HL-60/S4 (cell line): ENCODE data around the gene SH3GLB1.
"Not testable (repeated sequence)": the region's sequence is repeated elsewhere in the genome, so short reads cannot be mapped to it uniquely, and the experiment has no call there.

ENCODE experiments used
- in situ Hi-C: fragments of 300-500 bp; cut with MboI; formaldehyde crosslinking; loops from 2 replicates; pipeline ENCODE4 v1.14.3; 2022; ENCODE audit warnings: low sequenced_read_pairs

The SH3GLB1 gene

GRCh38 chr1:86704458-86704971, at the start of gene SH3GLB1:
TSS of gene SH3GLB1 (plus strand) at chr1:86704576. CDS start at chr1:86704900, 324 bp downstream.
- in situ Hi-C loops: no loop called here

DNA sequence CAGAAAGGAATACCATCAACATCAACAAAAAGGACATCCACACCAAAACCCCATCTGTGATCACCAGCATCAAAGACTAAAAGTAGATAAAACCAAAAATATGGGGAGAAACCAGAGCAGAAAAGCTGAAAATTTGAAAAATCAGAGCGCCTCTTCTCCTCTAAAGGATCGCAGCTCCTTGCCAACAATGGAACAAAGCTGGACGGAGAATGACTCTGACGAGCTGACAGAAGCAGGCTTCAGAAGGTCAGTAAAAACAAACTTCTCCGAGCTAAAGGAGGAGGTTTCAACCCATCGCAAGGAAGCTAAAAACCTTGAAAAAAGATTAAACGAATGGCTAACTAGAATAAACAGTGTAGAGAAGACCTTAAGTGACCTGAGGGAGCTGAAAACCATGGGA, 46.0 kb upstream of the SH3GLB1 start:
- in situ Hi-C loops: not testable (repeated sequence)

GRCh38 chr1:86666368-86666767, 38.0 kb upstream of the SH3GLB1 start:
- in situ Hi-C loops: no loop called here

GRCh38 chr1:86687595-86687994, 16.8 kb upstream of the SH3GLB1 start:
- in situ Hi-C loops: no loop called here

DNA sequence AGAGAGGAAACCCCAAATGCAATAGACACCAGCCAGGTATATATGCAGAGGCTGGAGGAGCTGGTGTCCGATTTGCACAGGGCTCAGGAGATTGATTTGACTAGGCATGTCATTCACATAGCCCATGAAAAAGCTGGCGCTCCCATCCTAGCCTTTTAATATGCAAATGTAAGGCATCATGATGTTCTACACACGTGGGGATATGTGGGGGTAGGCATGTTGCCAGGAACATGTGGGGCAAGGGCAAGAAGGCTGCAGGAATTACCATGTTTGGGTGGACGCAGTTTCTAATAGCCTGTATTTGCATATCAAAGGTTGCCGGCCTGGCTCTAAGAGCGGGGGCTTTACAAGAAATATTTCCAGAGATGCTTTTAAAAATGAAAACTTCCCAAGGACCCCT, 11.7 kb upstream of the SH3GLB1 start:
- in situ Hi-C loops: no loop called here

DNA sequence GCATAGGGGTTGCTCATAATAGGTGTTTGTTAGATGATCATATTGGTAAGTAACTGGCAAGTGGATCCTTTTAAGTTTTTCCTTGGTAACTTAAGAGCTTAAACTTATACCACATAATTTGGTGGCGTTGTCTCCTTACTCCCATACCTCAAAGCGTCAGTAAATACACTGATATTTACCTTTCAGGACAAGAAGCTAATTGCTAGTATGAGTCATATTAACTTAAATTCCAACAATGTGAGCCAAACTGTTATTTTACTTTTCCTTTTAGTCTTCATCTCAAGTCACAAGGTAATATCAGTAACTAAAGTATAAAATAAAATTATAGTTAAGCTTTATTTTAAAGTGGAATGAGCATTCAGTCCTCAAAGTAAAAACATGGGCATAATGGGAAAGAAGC, 9.0 kb upstream of the SH3GLB1 start:
- in situ Hi-C loops: no loop called here

GRCh38 chr1:86696522-86696921, 7.9 kb upstream of the SH3GLB1 start:
- in situ Hi-C loops: no loop called here

GRCh38 chr1:86699186-86699585, 5.2 kb upstream of the SH3GLB1 start:
- in situ Hi-C loops: no loop called here

GRCh38 chr1:86701731-86702130, 2.6 kb upstream of the SH3GLB1 start:
- in situ Hi-C loops: no loop called here

DNA sequence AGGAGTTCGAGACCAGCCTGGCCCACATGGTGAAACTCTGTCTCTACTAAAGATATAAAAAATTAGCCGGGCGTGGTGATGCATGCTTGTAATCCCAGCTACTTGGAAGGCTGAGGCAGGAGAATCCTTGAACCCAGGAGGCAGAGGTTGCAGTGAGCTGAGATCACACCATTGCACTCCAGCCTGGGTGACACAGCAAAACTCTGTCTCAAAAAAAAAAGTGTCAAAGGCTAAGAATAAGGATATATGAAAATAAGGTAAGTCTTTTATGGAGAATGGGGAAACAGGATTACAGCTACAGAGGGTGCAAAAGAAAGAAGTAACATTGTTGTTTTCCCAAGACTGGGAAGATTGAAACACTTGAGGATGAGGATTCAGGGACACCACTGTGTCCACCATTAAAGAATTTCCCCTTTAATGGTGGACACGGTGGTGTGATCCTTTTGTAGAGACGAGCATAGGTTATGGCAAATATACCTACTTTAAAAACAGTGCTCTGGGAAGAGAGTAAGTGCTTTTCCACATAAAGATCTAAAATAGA, 1.4 kb upstream of the SH3GLB1 start:
- in situ Hi-C loops: not testable (repeated sequence)

- in situ Hi-C loops: no loop called here
Observed at GRCh38 chr1:86703696-86704457, 499 bp upstream of the SH3GLB1 start.

DNA sequence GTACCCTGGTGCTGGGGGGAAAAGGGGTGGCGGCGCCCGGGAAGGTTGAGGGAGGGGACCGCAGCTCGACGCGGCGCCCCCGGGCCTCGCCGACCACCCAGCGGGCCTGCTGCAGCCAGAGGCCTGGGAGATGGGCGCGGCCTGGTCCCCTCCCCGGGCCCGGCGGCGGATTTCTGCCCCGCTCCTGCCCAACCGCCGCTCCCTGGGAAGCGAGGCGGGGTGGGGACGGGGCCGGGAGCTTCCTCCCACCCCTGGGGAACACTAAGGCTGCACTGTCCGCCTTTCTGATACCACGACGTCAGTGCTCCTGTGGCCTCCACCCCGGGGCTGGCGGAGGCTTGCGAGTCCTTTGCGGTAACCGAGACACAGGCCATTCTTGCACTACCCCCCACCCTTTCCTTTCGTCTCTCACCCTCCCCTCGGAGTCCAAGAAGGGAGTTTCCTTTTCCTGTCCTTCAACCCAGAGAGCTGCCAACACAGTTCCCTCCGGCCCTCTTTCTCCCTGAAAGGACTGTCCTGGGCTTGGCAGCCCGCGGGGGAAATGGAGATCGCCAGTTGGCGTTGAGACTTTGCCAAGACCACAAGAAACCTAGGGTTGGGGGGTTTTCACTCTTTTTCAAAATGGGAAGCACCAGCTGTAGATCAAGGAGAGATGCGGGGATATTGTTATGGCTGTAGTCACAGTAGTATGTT, 742 bp downstream of the SH3GLB1 start:
- in situ Hi-C loops: no loop called here

DNA sequence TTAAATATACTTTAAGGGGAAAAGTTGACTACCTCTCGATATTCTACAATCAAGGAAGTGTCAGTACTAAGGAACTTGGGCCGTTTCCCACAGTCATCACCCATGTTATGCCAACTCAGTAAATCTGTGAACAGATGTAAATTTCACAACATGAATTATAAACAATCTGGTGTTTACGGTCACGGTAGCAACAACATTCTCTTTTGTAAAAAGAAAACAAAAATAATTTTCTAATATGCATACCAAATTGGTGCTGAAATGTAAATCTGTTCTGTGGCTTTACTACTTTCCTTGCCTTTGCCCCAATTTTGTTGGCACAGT, 1.2 kb downstream of the SH3GLB1 start:
- in situ Hi-C loops: no loop called here

GRCh38 chr1:86706018-86706635, 1.8 kb downstream of the SH3GLB1 start:
- in situ Hi-C loops: no loop called here

DNA sequence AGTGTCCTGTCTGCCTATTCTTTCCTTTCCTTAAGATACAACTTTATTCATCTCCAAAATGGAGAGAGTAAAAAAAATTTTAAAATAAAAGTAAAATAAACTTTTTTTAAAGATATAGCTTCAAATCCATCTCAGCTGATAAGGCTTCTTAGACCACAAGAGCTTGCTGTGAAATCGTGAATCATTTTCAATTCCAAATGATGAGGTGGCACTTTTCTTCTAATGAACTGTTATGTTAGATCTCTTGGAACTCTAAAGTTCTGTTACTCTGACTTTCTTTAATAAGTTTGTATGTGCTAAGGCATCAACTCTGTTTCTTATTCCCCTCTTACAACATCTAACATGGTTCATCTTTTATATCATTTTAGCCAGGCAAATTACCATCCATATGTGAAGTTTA, 4.5 kb downstream of the SH3GLB1 start:
- in situ Hi-C loops: no loop called here

GRCh38 chr1:86712088-86712860, 7.9 kb downstream of the SH3GLB1 start:
- in situ Hi-C loops: no loop called here

DNA sequence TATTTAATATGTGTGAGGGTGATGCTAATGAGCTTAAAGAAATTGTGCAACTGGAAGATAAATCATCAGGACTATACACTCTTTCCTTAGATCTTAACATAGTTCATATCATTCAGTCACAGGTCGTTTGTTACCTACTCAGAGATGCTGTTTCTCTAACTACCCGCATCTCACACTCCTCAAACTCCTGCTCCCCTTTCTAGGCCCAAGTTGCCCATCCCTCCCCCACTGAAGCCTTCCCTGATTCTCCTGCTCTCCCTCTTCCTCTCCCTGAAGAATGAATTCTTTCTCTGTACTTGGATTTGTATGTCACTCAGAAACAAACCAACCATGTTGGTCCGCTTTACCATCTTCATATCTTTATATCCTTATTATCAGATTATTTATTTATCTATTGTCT, 9.1 kb downstream of the SH3GLB1 start:
- in situ Hi-C loops: no loop called here

GRCh38 chr1:86714159-86714558, 9.8 kb downstream of the SH3GLB1 start:
- in situ Hi-C loops: no loop called here

DNA sequence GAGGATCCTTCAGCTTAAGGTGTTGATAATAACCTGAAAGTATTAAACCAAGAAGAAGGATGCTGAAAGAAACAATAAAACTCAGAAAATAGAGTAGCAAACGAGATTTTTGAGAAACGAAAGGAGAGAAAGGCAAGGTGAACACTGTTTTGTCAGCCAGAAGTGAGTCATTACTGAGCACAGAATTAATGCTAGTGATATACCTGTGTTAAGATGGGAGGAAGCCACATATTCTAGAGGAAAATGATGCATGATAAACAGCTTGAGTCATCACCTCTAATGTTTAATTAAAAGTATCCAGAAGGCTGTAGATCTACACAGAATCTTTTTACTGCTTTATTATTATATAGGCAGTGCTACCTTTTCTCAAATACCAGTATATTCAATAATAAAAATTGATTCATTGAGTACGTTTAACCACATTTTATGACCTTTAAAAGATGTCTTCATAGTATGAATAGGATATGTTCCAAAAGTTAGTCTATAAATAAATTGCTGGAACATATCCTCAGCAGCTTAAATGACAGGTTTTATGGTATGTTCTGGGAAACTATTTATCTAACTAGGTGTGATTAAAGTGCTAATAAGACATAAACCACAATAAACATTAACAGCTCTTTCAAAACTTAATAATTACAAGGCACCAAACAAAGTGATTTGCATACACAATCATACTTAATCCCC, 10.3 kb downstream of the SH3GLB1 start:
- in situ Hi-C loops: no loop called here

DNA sequence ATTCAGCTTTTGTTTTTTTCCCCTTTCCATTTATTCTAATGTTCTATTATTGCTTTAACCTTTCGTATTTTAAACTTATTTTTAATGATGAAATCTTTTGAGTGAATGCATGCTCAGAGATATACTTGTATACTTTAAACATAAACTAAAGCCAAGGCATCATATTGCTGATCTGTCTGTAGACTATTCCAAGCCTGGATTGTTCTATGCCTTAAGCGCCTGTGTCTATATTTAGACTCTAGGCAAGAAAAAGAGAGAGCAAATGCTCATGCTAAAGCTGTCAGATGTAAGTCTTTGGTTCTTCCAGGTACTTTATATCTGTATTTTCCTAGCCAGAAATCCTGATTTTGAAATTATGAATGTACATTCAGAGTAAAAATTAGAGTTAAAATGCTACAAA, 14.4 kb downstream of the SH3GLB1 start:
- in situ Hi-C loops: no loop called here
